ENCODE data around the gene POU5F1.

- TF ChIP-seq CTCF (IDR thresholded peaks at IDR 0.05) (no peak), POLR2A (IDR thresholded peaks at IDR 0.05) (no peak)
Measured at GRCh38 chr6:31178143-31179041, 7.9 kb upstream of the POU5F1 start.

Data from tibial nerve (tissue), 3 donors.